AG09309 (cell line): Measurements from ENCODE around the gene MND1.
A peak's percentile ranks its signal among the peaks of the same experiment; 100 is the strongest.

Experiments used
- DNase-seq: peaks from one replicate; pipeline ENCODE4 v3.0.0-alpha.2; 2010; ENCODE audit warnings: low read depth
- H3K4me3 ChIP-seq: 2 replicates; pipeline ENCODE4 v1.5.1; 2011; ENCODE audit warnings: mild to moderate bottlenecking, low read depth, low read length, moderate library complexity; ENCODE audit not compliant: control insufficient read depth
- TF ChIP-seq, protein P1 (sequence below): IDR thresholded peaks from 2 replicates; pipeline ENCODE4 v1.5.1; 2011; ENCODE audit warnings: mild to moderate bottlenecking, low read depth, low read length, inconsistent platforms; ENCODE audit not compliant: insufficient read depth, control insufficient read depth; ENCODE audit errors: missing control alignments

Gene MND1

DNA sequence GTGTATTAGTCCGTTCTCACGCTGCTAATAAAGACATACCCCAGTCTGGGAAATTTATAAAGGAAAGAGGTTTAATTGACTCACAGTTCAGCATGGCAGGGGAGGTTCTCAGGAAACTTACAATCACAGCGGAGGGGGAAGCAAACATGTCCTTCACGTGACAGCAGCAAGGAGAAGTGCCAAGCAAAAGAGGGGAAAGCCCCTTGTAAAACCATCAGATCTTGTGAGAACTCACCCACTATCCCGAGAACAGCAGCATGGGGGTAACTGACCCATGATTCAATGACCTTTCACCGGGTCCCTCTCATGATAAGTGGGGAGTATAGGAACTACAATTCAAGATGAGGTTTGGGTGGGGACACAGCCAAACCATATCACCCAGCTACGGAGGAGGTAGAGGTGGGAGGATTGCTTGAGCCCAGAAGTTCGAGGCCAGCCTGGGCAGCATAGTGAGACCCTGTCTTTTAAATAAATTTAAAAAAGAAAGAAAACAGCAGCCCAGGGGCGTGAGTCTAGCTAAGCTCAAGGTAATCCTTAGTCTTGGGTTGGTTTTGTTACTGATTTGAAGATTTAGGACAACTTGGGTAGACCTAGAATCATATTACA lies 75.3 kb downstream of the MND1 start:
- no peak for DNase-seq
- TF ChIP-seq, protein P1, sequence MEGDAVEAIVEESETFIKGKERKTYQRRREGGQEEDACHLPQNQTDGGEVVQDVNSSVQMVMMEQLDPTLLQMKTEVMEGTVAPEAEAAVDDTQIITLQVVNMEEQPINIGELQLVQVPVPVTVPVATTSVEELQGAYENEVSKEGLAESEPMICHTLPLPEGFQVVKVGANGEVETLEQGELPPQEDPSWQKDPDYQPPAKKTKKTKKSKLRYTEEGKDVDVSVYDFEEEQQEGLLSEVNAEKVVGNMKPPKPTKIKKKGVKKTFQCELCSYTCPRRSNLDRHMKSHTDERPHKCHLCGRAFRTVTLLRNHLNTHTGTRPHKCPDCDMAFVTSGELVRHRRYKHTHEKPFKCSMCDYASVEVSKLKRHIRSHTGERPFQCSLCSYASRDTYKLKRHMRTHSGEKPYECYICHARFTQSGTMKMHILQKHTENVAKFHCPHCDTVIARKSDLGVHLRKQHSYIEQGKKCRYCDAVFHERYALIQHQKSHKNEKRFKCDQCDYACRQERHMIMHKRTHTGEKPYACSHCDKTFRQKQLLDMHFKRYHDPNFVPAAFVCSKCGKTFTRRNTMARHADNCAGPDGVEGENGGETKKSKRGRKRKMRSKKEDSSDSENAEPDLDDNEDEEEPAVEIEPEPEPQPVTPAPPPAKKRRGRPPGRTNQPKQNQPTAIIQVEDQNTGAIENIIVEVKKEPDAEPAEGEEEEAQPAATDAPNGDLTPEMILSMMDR, result no peak
- no peak overlapping the region for H3K4me3 ChIP-seq

DNA sequence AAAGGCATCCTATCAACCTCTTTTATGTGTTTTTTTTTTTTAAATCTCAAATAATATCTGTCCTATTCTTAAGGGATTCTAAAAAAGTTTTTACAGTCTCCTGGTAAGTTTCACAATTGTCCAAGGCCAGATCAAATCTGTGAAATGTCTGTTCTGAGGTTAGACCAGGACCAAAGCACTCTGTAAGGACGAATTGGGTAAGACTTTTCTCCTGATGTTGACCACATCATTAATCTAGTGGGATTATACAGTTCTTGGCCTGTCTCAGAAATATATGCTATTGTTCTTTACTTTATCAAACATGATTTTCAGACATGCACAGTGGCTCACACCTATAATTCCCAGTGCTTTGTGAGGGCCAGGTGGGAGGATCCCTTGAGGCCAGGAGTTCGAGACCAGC lies 75.9 kb downstream of the MND1 start:
- no peak for DNase-seq
- TF ChIP-seq, protein P1, result no peak
- H3K4me3 ChIP-seq, result no peak overlapping the region

DNA sequence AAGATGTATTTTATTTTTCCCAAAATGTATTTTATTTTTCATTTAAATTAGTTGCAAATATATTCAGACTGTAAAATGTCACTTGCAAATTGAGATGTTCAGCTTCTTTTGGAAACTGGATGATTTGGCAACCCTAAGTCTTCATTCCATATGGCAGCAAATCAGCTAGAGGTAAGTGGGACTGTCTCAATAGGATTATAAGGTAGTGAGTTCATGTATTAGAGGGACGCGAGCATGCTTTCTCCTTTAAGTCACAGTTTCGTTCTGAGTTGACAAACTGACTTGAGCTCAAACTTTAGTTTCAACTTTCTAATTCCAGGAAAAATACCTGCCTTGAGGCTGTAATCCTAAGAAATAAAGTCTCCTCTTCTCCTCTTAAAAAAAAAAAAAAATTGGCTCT lies 77.5 kb downstream of the MND1 start:
- H3K4me3 ChIP-seq, result no peak overlapping the region
- no peak for DNase-seq
- TF ChIP-seq, protein P1, result no peak

DNA sequence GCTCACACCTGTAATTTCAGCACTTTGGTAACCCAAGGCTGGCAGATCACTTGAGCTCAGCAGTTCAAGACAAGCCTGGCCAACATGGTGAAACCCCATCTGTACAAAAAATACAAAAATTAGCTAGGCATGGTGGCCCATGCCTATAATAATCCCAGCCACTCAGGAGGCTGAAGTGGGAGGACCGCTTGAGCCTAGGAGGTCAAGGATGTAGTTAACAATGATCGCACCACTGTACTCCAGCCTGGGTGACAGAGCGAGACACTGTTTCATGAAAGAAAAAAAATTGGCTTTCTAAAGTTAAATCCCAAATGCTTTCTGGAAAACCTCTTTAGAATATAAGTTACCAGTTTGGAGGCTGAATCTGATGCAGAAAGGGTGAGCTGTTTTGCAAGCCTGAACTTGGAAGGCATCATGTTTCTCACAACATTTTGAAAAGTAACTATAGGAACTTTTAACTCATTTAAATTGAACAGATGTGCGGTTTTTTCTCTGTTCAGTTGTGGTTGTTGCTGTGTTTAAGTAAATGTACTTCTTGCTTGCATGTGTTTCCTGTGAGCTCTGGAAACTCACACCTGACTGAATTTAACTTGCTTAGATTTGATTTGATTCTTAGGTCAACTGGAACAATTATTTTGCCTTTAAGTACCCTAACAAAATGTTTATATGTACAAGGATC lies 81.9 kb downstream of the MND1 start:
- no peak for DNase-seq
- TF ChIP-seq, protein P1, result no peak
- no peak overlapping the region for H3K4me3 ChIP-seq

DNA sequence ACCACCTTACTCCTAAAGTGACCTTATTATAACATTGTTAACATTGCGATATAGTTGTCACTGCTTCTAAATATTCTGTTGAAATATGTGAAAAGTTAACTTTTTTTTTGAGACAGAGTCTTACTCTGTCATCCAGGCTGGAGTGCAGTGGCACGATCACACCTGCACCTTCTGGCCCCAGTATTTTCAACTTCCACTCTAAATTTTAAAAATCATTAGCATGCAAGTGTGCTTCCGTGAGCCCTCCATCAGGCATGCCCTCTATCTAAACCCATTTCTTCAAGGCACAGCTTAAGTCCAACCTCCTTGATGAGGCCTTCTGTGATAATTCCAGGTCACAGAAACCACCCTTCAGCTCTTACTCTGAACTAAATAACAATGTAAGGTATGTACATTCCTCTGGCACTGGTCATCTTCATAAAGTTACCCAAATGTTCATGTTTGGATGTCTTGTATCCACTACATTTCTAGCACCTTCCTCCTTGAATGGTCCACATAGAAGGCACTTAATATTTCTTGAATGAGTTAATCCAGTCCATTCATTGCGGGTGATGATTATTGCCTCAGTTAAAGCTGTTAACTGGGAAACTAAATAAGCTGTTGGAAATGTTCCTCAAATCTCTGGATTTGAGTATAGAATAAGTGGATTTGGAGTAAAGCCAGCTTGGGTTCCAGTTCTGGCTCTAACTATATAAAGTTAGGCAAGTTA lies 83.0 kb downstream of the MND1 start:
- TF ChIP-seq, protein P1, result no peak
- peak; percentile 52 for DNase-seq
- H3K4me3 ChIP-seq, result no peak overlapping the region

DNA sequence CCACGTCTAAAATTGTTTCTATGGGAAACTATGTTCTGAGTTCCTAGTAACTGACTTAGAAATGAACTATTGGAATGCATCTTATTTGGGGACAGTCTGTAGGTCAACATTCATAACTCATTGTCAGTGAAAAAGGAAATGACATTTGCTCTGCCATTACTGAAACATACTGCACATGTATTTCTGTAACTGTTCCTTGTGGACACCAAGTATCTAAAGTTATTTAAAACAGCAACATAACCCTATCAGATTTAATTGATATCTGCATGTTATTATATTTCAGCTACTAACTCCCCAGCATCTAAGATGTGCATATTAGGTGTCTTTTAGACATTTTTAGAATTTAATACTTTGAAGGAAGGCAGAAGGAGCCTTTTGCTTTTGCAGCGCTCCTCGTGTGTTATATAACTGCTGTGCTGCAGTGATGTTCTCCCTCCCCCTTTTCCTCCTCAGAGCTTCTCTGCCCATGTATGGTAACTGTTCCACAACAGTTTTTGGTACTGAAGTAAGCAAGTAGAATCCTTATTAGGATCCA lies 84.5 kb downstream of the MND1 start:
- no peak overlapping the region for H3K4me3 ChIP-seq
- TF ChIP-seq, protein P1, result no peak
- no peak for DNase-seq
